ENCODE results near the gene ELF3. TPM values are rescaled to one million over a fixed set of nuclear protein-coding genes. Genes with fewer than 3 reads are reported as not detected.
"Not testable (repeated sequence)": the region's sequence is repeated elsewhere in the genome, so short reads cannot be mapped to it uniquely, and the experiment has no call there.

Gene ELF3
- total RNA-seq = under 1 TPM; 0.84 to 0.98 TPM

- H3K27me3 Mint-ChIP-seq = no peaks in the 10 kb centered on the region
- no peak within 1 kb of the TSS for H3K27ac Mint-ChIP-seq
- no peak within 1 kb of the TSS for H3K4me3 Mint-ChIP-seq
- H3K36me3 Mint-ChIP-seq = no peaks in the 10 kb centered on the region
- DNase-seq (ENCODE audit: low spot score) (no peak), ATAC-seq (peak in 1 of 2 donors; percentile 7)
- H3K4me1 Mint-ChIP-seq (ENCODE audit: low read depth in 2 of 2) = peaks cover 0 to 3% of the 10 kb centered on the region in 2 donors
- no peaks in the 10 kb centered on the region for H3K9me3 Mint-ChIP-seq
Measured at GRCh38 chr1:202010180-202011015, at the start of gene ELF3. Gene ELF3 (plus strand): TSS chr1:202010587. CDS start chr1:202011137, 550 bp downstream.

GRCh38 chr1:201962382-201962781 is 48.0 kb upstream of the ELF3 start:
- not testable (repeated sequence) for H3K9me3 Mint-ChIP-seq; H3K4me1 Mint-ChIP-seq (ENCODE audit: low read depth in 2 of 2); DNase-seq (ENCODE audit: low spot score); H3K27me3 Mint-ChIP-seq; ATAC-seq; H3K4me3 Mint-ChIP-seq; H3K27ac Mint-ChIP-seq
- H3K36me3 Mint-ChIP-seq = peaks cover 20% of the 10 kb centered on the region

- Mint-ChIP-seq H3K27ac (no peak overlapping the region), H3K27me3 (no peaks in the 10 kb centered on the region), H3K4me3 (no peak overlapping the region), H3K36me3 (peaks cover 26% of the 10 kb centered on the region), H3K9me3 (no peaks in the 10 kb centered on the region), H3K4me1 (ENCODE audit: low read depth in 2 of 2) (peaks cover 0 to 4% of the 10 kb centered on the region in 2 donors)
- no peak for ATAC-seq
- DNase-seq (ENCODE audit: low spot score) = no peak
Measured at GRCh38 chr1:201964261-201964660, 46.1 kb upstream of the ELF3 start.

GRCh38 chr1:201966171-201966570 is 44.2 kb upstream of the ELF3 start:
- Mint-ChIP-seq H3K27me3 (no peaks in the 10 kb centered on the region), H3K9me3 (no peaks in the 10 kb centered on the region), H3K36me3 (peaks cover 26% of the 10 kb centered on the region), H3K4me3 (no peak overlapping the region), H3K27ac (no peak overlapping the region), H3K4me1 (ENCODE audit: low read depth in 2 of 2) (peaks cover 0 to 4% of the 10 kb centered on the region in 2 donors)
- no peak for DNase-seq (ENCODE audit: low spot score)
- ATAC-seq = no peak

- no peak overlapping the region for H3K27ac Mint-ChIP-seq
- H3K4me1 Mint-ChIP-seq (ENCODE audit: low read depth in 2 of 2) = no peaks in the 10 kb centered on the region
- no peaks in the 10 kb centered on the region for H3K27me3 Mint-ChIP-seq
Measured at GRCh38 chr1:201968202-201968925, 42.0 kb upstream of the ELF3 start.

GRCh38 chr1:201970334-201971159 is 39.8 kb upstream of the ELF3 start:
- Mint-ChIP-seq H3K27ac (no peak overlapping the region), H3K4me1 (ENCODE audit: low read depth in 2 of 2) (no peaks in the 10 kb centered on the region), H3K4me3 (no peak overlapping the region), H3K27me3 (peaks cover 0 to 9% of the 10 kb centered on the region in 2 donors), H3K36me3 (peaks cover 12% of the 10 kb centered on the region), H3K9me3 (no peaks in the 10 kb centered on the region)
- DNase-seq (ENCODE audit: low spot score) (no peak), ATAC-seq (no peak)

More at GRCh38 chr1:201968202-201968925, 42.0 kb upstream of the ELF3 start:
- ATAC-seq (no peak), DNase-seq (ENCODE audit: low spot score) (no peak)
- H3K9me3 Mint-ChIP-seq = no peaks in the 10 kb centered on the region
- peaks cover 15% of the 10 kb centered on the region for H3K36me3 Mint-ChIP-seq
- no peak overlapping the region for H3K4me3 Mint-ChIP-seq

- no peak for DNase-seq (ENCODE audit: low spot score)
- Mint-ChIP-seq H3K27ac (peak overlapping the region; percentile 78), H3K4me1 (ENCODE audit: low read depth in 2 of 2) (peaks cover 22 to 29% of the 10 kb centered on the region in 2 donors), H3K27me3 (no peaks in the 10 kb centered on the region), H3K4me3 (peak overlapping the region; percentile 98), H3K9me3 (no peaks in the 10 kb centered on the region), H3K36me3 (no peaks in the 10 kb centered on the region)
- ATAC-seq = peak in 1 of 2 donors; percentile 92
Measured at GRCh38 chr1:201982082-201982622, 28.2 kb upstream of the ELF3 start.

- DNase-seq (ENCODE audit: low spot score) (peak; percentile 83), ATAC-seq (peak; percentile 83 to 95)
- H3K27me3 Mint-ChIP-seq = no peaks in the 10 kb centered on the region
- H3K9me3 Mint-ChIP-seq = no peaks in the 10 kb centered on the region
- H3K4me3 Mint-ChIP-seq = peak within 1 kb of the TSS; percentile 98
- H3K27ac Mint-ChIP-seq = peak within 1 kb of the TSS; percentile 78 to 87
- peaks cover 23 to 29% of the 10 kb centered on the region in 2 donors for H3K4me1 Mint-ChIP-seq (ENCODE audit: low read depth in 2 of 2)
- no peaks in the 10 kb centered on the region for H3K36me3 Mint-ChIP-seq
Measured at GRCh38 chr1:201982623-201983379, 27.6 kb upstream of the ELF3 start, which contains the start of gene RNPEP. Gene RNPEP (plus strand): TSS chr1:201982648. CDS start chr1:201982667, 19 bp downstream.

GRCh38 chr1:201983380-201983805 is 27.0 kb upstream of the ELF3 start:
- Mint-ChIP-seq H3K4me3 (peak overlapping the region; percentile 97), H3K4me1 (ENCODE audit: low read depth in 2 of 2) (peaks cover 23 to 29% of the 10 kb centered on the region in 2 donors), H3K36me3 (no peaks in the 10 kb centered on the region), H3K27ac (peak overlapping the region; percentile 77 to 87), H3K27me3 (no peaks in the 10 kb centered on the region), H3K9me3 (no peaks in the 10 kb centered on the region)
- no peak for DNase-seq (ENCODE audit: low spot score)
- no peak for ATAC-seq

- no peaks in the 10 kb centered on the region for H3K9me3 Mint-ChIP-seq
- H3K27ac Mint-ChIP-seq = peak overlapping the region in 1 of 2 donors; percentile 87
- DNase-seq (ENCODE audit: low spot score) (no peak), ATAC-seq (no peak)
- H3K36me3 Mint-ChIP-seq = no peaks in the 10 kb centered on the region
- no peak overlapping the region for H3K4me3 Mint-ChIP-seq
- H3K4me1 Mint-ChIP-seq (ENCODE audit: low read depth in 2 of 2) = peaks cover 23 to 29% of the 10 kb centered on the region in 2 donors
- no peaks in the 10 kb centered on the region for H3K27me3 Mint-ChIP-seq
Measured at GRCh38 chr1:201984446-201984845, 25.9 kb upstream of the ELF3 start.

- H3K27me3 Mint-ChIP-seq = no peaks in the 10 kb centered on the region
- no peak overlapping the region for H3K27ac Mint-ChIP-seq
- H3K9me3 Mint-ChIP-seq = no peaks in the 10 kb centered on the region
- DNase-seq (ENCODE audit: low spot score) (no peak), ATAC-seq (no peak)
- no peak overlapping the region for H3K4me3 Mint-ChIP-seq
- peaks cover 23 to 29% of the 10 kb centered on the region in 2 donors for H3K4me1 Mint-ChIP-seq (ENCODE audit: low read depth in 2 of 2)
- H3K36me3 Mint-ChIP-seq = peaks cover 4% of the 10 kb centered on the region
Measured at GRCh38 chr1:201985355-201985754, 25.0 kb upstream of the ELF3 start.

GRCh38 chr1:201988601-201989000 is 21.8 kb upstream of the ELF3 start:
- peaks cover 15% of the 10 kb centered on the region for H3K36me3 Mint-ChIP-seq
- peaks cover 10 to 12% of the 10 kb centered on the region in 2 donors for H3K4me1 Mint-ChIP-seq (ENCODE audit: low read depth in 2 of 2)
- no peaks in the 10 kb centered on the region for H3K9me3 Mint-ChIP-seq
- no peak overlapping the region for H3K27ac Mint-ChIP-seq
- ATAC-seq = no peak
- no peaks in the 10 kb centered on the region for H3K27me3 Mint-ChIP-seq
- DNase-seq (ENCODE audit: low spot score) = no peak
- H3K4me3 Mint-ChIP-seq = no peak overlapping the region
